22Rv1 (cell line): ENCODE measurements around the gene NEAT1.

Experiments used
- ZFX ChIP-seq: fragments of 450-650 bp; IDR thresholded peaks from 2 replicates; pipeline ENCODE4 v1.6.1; 2017; ENCODE audit warnings: antibody characterized with exemption, borderline replicate concordance
- TF ChIP-seq, protein P1 (sequence below): fragments of 450-650 bp; IDR thresholded peaks from 2 replicates; pipeline ENCODE4 v1.5.1; 2017; ENCODE audit warnings: mild to moderate bottlenecking

- TF ChIP-seq, protein P1, sequence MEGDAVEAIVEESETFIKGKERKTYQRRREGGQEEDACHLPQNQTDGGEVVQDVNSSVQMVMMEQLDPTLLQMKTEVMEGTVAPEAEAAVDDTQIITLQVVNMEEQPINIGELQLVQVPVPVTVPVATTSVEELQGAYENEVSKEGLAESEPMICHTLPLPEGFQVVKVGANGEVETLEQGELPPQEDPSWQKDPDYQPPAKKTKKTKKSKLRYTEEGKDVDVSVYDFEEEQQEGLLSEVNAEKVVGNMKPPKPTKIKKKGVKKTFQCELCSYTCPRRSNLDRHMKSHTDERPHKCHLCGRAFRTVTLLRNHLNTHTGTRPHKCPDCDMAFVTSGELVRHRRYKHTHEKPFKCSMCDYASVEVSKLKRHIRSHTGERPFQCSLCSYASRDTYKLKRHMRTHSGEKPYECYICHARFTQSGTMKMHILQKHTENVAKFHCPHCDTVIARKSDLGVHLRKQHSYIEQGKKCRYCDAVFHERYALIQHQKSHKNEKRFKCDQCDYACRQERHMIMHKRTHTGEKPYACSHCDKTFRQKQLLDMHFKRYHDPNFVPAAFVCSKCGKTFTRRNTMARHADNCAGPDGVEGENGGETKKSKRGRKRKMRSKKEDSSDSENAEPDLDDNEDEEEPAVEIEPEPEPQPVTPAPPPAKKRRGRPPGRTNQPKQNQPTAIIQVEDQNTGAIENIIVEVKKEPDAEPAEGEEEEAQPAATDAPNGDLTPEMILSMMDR: no peak
- TF ChIP-seq ZFX: no peak
Measured at GRCh38 chr11:65482306-65482850, 59.8 kb downstream of the NEAT1 start.
